SU-DHL-6 (cell line): ENCODE measurements around the gene RNU6-7.

Source experiments
- EZH2phosphoT487 ChIP-seq: fragments of 200-600 bp; sonication (generic), shearing (Covaris generic); conservative IDR thresholded peaks from 2 replicates; pipeline ENCODE4 v1.6.1; 2018; ENCODE audit warnings: mild to moderate bottlenecking, antibody characterized with exemption, low read length, moderate library complexity, mixed read lengths
- TF ChIP-seq, protein P1 (sequence below): fragments of 200-600 bp; sonication (generic); IDR thresholded peaks from one replicate; pipeline ENCODE4 v1.5.1; 2017; ENCODE audit warnings: antibody characterized with exemption, mild to moderate bottlenecking, low read length, moderate library complexity; ENCODE audit not compliant: insufficient read depth, poor library complexity, severe bottlenecking

DNA sequence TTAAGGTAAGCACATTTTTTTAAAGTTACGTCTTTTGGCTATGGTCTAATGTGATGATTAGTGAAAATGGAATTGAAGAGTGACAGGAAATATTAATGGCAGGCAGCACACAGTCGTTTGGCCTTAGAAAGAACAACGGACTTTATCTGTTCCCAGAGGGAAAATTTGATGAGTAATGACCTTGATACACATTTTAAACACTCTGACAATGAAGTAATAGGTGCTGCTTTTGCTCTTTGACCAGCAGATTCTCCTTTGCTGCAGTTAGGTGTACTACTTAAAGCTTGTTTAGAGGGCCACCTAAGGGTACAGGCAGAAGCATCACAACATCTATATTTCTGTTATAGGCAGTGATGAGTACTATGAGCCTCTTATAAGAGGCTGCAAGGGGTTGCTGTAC, 28.3 kb downstream of the RNU6-7 start:
- no peak for TF ChIP-seq EZH2phosphoT487
- TF ChIP-seq, protein P1, sequence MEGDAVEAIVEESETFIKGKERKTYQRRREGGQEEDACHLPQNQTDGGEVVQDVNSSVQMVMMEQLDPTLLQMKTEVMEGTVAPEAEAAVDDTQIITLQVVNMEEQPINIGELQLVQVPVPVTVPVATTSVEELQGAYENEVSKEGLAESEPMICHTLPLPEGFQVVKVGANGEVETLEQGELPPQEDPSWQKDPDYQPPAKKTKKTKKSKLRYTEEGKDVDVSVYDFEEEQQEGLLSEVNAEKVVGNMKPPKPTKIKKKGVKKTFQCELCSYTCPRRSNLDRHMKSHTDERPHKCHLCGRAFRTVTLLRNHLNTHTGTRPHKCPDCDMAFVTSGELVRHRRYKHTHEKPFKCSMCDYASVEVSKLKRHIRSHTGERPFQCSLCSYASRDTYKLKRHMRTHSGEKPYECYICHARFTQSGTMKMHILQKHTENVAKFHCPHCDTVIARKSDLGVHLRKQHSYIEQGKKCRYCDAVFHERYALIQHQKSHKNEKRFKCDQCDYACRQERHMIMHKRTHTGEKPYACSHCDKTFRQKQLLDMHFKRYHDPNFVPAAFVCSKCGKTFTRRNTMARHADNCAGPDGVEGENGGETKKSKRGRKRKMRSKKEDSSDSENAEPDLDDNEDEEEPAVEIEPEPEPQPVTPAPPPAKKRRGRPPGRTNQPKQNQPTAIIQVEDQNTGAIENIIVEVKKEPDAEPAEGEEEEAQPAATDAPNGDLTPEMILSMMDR, result no peak
